Measurements from ENCODE around the gene GLMP. TPM values are rescaled to one million over a fixed set of nuclear protein-coding genes. Genes with fewer than 3 reads are reported as not detected.

Gene GLMP
- total RNA-seq, 3 donors from 2014 or later (not counting 1 experiment from before 2014, with no cell fraction given): 22.9 to 29.1 (median 26.8) TPM

DNA sequence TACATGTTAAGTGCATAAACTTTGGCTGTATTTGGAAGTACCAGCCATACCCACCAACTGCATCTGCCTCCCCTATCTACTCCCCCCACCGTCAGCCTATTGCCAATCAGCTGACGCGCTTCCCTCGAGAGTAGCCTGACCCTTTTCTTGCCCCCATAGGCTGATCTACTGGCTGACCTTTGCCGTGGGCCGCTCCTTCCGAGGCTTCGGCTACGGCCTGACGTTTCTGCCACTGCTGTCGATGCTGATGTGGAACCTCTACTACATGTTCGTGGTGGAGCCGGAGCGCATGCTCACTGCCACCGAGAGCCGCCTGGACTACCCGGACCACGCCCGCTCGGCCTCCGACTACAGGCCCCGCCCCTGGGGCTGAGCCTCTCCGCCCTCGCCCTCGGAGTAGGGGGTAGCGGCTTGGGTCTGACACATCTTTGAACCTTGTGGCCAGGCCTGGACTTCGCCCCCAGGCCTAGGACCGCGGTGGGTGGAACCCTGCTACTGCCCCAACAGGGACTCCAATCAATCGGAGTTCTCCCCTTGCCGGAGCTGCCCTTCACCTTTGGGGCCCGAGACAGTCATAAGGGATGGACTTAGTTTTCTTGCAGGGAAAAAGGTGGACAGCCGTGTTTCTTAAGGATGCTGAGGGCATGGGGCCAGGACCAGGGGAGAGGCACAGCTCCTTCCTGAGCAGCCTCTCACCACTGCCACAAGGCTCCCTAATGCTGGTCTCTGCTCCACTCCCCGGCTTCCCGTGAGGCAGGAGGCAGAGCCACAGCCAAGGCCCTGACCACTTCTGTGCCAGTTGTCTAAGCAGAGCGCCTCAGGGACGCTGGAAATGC is 4.0 kb downstream of the GLMP start:
- H3K36me3 Mint-ChIP-seq: no peaks in the 10 kb centered on the region
- no peaks in the 10 kb centered on the region for H3K9me3 Mint-ChIP-seq
- H3K27ac Mint-ChIP-seq: peak overlapping the region; percentile 61 to 88
- peak overlapping the region; percentile 80 for H3K4me3 Mint-ChIP-seq
- intact Hi-C loops (cut with micrococcal nuclease): no loop called here
- ATAC-seq (peak; percentile 80 to 84 (median 84)), DNase-seq (peak in 1 of 2 donors; percentile 52)
- Histone ChIP-seq H3K9me3 (ENCODE audit: control insufficient read depth, insufficient read depth, low read length) (no peaks in the 10 kb centered on the region), H3K27ac (ENCODE audit: low read length) (peak overlapping the region; percentile 8), H3K27me3 (ENCODE audit: control insufficient read depth, insufficient read depth, low read length) (no peaks in the 10 kb centered on the region), H3K4me3 (ENCODE audit: low read length) (no peak overlapping the region), H3K4me1 (ENCODE audit: control insufficient read depth, insufficient read depth, low read length) (peaks cover 24% of the 10 kb centered on the region), H3K36me3 (ENCODE audit: control insufficient read depth, insufficient read depth, low read length) (peaks cover 2% of the 10 kb centered on the region)
- no peaks in the 10 kb centered on the region for H3K27me3 Mint-ChIP-seq (ENCODE audit: low read depth in 2 of 2)
- 53% methylated on average over 37 of the region's 37 CpGs for WGBS (ENCODE audit: insufficient coverage)
- peaks cover 6 to 32% of the 10 kb centered on the region in 2 donors for H3K4me1 Mint-ChIP-seq
- TF ChIP-seq, protein P1, sequence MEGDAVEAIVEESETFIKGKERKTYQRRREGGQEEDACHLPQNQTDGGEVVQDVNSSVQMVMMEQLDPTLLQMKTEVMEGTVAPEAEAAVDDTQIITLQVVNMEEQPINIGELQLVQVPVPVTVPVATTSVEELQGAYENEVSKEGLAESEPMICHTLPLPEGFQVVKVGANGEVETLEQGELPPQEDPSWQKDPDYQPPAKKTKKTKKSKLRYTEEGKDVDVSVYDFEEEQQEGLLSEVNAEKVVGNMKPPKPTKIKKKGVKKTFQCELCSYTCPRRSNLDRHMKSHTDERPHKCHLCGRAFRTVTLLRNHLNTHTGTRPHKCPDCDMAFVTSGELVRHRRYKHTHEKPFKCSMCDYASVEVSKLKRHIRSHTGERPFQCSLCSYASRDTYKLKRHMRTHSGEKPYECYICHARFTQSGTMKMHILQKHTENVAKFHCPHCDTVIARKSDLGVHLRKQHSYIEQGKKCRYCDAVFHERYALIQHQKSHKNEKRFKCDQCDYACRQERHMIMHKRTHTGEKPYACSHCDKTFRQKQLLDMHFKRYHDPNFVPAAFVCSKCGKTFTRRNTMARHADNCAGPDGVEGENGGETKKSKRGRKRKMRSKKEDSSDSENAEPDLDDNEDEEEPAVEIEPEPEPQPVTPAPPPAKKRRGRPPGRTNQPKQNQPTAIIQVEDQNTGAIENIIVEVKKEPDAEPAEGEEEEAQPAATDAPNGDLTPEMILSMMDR (IDR thresholded peaks at IDR 0.05): no peak

DNA sequence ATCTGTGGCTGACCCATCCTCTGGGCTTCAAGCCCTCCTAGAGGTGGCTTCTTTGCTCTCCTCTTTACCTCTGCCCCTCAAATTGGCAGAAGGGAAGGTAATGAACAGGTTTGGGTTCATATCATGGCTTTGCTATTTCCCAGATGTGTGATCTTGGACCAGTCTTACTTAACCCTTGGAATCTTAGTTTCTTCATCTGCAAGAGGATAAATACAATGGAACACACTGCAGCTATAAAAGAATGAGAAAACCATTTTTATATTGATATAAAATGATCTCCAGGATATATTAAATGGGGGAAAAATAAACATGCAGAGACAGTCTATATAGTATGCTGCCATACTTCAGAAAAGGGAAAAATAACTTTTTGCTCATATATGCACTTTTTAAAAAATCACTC is 5.6 kb downstream of the GLMP start:
- intact Hi-C loops (cut with micrococcal nuclease): no loop called here
- ATAC-seq (no peak), DNase-seq (no peak)
- H3K4me3 Mint-ChIP-seq: no peak overlapping the region
- peaks cover 4 to 20% of the 10 kb centered on the region in 2 donors for H3K4me1 Mint-ChIP-seq
- TF ChIP-seq, protein P1 (IDR thresholded peaks at IDR 0.05): no peak
- no peaks in the 10 kb centered on the region for H3K27me3 Mint-ChIP-seq (ENCODE audit: low read depth in 2 of 2)
- H3K36me3 ChIP-seq (ENCODE audit: control insufficient read depth, insufficient read depth, low read length): peaks cover 2% of the 10 kb centered on the region
- H3K9me3 ChIP-seq (ENCODE audit: control insufficient read depth, insufficient read depth, low read length): no peaks in the 10 kb centered on the region
- H3K4me3 ChIP-seq (ENCODE audit: low read length): no peak overlapping the region
- H3K4me1 ChIP-seq (ENCODE audit: control insufficient read depth, insufficient read depth, low read length): peaks cover 17% of the 10 kb centered on the region
- no peak overlapping the region for H3K27ac ChIP-seq (ENCODE audit: low read length)
- H3K27ac Mint-ChIP-seq: no peak overlapping the region
- no peaks in the 10 kb centered on the region for H3K36me3 Mint-ChIP-seq
- H3K27me3 ChIP-seq (ENCODE audit: control insufficient read depth, insufficient read depth, low read length): no peaks in the 10 kb centered on the region
- H3K9me3 Mint-ChIP-seq: no peaks in the 10 kb centered on the region

DNA sequence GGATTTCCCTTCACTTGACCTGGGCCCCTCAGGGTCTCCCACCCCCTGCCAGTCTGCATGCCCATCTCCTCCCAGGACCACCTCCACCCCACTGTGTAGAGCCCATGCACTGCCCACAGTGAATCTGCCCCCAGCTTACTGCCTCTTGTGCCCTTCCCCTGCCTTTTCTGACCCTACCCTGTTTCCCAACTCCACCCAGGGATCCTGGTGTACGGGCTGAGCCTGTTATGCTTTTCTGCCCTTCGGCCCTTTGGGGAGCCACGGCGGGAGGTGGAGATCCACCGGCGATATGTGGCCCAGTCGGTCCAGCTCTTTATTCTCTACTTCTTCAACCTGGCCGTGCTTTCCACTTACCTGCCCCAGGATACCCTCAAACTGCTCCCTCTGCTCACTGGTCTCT is 9.4 kb downstream of the GLMP start:
- Mint-ChIP-seq H3K27ac (no peak overlapping the region), H3K4me1 (peaks cover 30 to 36% of the 10 kb centered on the region in 2 donors), H3K4me3 (no peak overlapping the region), H3K27me3 (ENCODE audit: low read depth in 2 of 2) (no peaks in the 10 kb centered on the region), H3K9me3 (no peaks in the 10 kb centered on the region), H3K36me3 (no peaks in the 10 kb centered on the region)
- Histone ChIP-seq H3K4me1 (ENCODE audit: control insufficient read depth, insufficient read depth, low read length) (peaks cover 28% of the 10 kb centered on the region), H3K27ac (ENCODE audit: low read length) (no peak overlapping the region), H3K27me3 (ENCODE audit: control insufficient read depth, insufficient read depth, low read length) (no peaks in the 10 kb centered on the region), H3K9me3 (ENCODE audit: control insufficient read depth, insufficient read depth, low read length) (no peaks in the 10 kb centered on the region), H3K4me3 (ENCODE audit: low read length) (no peak overlapping the region), H3K36me3 (ENCODE audit: control insufficient read depth, insufficient read depth, low read length) (peaks cover 2% of the 10 kb centered on the region)
- WGBS (ENCODE audit: insufficient coverage): 97% methylated on average over 7 of the region's 8 CpGs
- DNase-seq: no peak
- ATAC-seq: no peak
- intact Hi-C loops (cut with micrococcal nuclease): no loop called here
- TF ChIP-seq, protein P1 (IDR thresholded peaks at IDR 0.05): no peak
